Naive B cell (primary cell): ENCODE data around the gene MED13. TPM values are rescaled to one million over a fixed set of nuclear protein-coding genes. Genes with fewer than 3 reads are reported as not detected.

Source experiments
- ATAC-seq, 2 donors: fragments of 150-1000 bp; cut with Tn5 transposase; 2 replicates each; pipeline ENCODE4 v1.10.0; 2021; ENCODE audit warnings: low read depth in 2 of 2, mild to moderate bottlenecking in 2 of 2, moderate library complexity in 2 of 2
- DNase-seq: peaks from one replicate; pipeline ENCODE4 v3.0.0; 2022
- H3K27ac Mint-ChIP-seq, 6 donors: one replicate each; pipeline ENCODE4 v1.8.0; 2020 to 2022; ENCODE audit warnings: mild to moderate bottlenecking in 6 of 6, mixed read lengths in 6 of 6, moderate library complexity in 5 of 6, inconsistent platforms in 2 of 6
- H3K27me3 Mint-ChIP-seq, 3 donors: one replicate each; pipeline ENCODE4 v1.8.0; 2021 to 2022; ENCODE audit warnings: mixed read lengths in 3 of 3, mild to moderate bottlenecking in 1 of 3
- H3K36me3 Mint-ChIP-seq, 2 donors: one replicate each; pipeline ENCODE4 v1.8.0; 2020 to 2022; ENCODE audit warnings: mixed read lengths in 2 of 2, inconsistent platforms in 1 of 2, mild to moderate bottlenecking in 1 of 2
- H3K4me1 Mint-ChIP-seq, 3 donors: one replicate each; pipeline ENCODE4 v1.8.0; 2020 to 2022; ENCODE audit warnings: mixed read lengths in 3 of 3, inconsistent platforms in 1 of 3, mild to moderate bottlenecking in 1 of 3, moderate library complexity in 1 of 3
- H3K4me3 Mint-ChIP-seq, 8 donors: one replicate each; pipeline ENCODE4 v1.8.0; 2020 to 2022; ENCODE audit warnings: mild to moderate bottlenecking in 8 of 8, mixed read lengths in 8 of 8, moderate library complexity in 8 of 8, inconsistent platforms in 2 of 8
- H3K9me3 Mint-ChIP-seq, 7 donors: one replicate each; pipeline ENCODE4 v1.8.0; 2020 to 2022; ENCODE audit warnings: mixed read lengths in 7 of 7, mild to moderate bottlenecking in 5 of 7, inconsistent platforms in 2 of 7, moderate library complexity in 1 of 7
- polyA plus RNA-seq, 6 donors: library from polyadenylated mRNA; unstranded; fragments of 300-500 nt; fragmentation: Illumina TruSeq; gene quantifications; one replicate each; pipeline ENCODE4 v1.2.3, GENCODE V29; 2021; ENCODE audit warnings: low read depth in 6 of 6

MED13 gene
- polyA plus RNA-seq, 6 donors from 2014 or later = 0.60 to 8.6 (median 4.9) TPM

DNA sequence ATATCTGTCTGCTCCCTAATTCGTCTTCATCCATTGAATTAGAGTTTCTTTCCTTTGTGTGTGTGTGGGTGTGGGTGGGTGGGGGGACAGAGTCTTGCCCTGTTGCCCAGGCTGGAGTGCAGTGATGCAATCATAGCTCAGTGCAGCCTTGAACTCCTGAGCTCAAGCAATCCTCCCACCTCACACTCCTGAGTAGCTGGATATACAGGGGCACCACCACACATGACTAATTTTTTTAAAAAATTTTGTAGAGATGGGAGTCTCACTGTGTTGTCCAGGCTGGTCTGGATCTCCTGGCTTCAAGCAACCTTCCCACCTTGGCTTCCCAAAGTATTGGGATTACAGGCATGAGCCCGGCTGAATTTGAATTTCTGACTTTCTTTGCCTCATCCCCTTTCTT, 34.5 kb upstream of the MED13 start:
- H3K9me3 Mint-ChIP-seq = peaks cover 0 to 4% (median 0%) of the 10 kb centered on the region in 7 donors
- peak overlapping the region in 2 of 6 donors; percentile 20 to 63 for H3K27ac Mint-ChIP-seq
- peak overlapping the region in 2 of 8 donors; percentile 12 to 41 for H3K4me3 Mint-ChIP-seq

DNA sequence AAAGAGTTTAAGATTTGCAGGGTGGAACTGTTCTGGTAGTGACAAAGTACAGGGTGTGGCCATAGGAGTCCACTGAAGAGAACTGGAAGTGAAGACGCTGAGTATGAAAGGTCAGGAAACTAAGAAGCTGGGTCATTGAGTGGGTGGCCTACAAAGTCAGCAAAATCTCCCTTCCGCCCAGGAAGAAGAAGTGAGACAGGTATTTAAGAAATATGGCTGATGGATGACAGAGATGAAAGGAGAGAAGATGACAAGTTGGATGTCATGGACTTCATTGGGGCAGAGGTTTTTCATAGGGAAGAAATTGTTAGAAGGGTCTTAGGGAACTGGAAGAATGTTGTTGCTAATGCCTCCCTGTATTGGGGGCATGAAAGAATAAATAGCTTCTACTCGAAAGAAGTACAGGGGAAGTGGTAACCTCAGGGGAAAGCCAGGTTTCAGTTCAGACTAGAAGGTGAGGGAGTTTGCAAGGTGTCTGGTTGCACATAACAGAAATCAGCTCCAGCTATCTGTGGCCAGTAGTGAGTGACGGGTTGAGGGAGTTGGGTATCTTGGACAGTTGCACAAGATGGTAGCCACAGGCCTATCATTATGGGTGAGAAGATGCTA, 33.6 kb upstream of the MED13 start:
- peak overlapping the region; percentile 3 to 85 (median 53) for H3K4me3 Mint-ChIP-seq
- H3K4me1 Mint-ChIP-seq = peaks cover 21 to 31% (median 22%) of the 10 kb centered on the region in 3 donors
- ATAC-seq (peak; percentile 90 to 93), DNase-seq (peak; percentile 42)
- peak overlapping the region; percentile 5 to 78 (median 42) for H3K27ac Mint-ChIP-seq
- no peaks in the 10 kb centered on the region for H3K27me3 Mint-ChIP-seq
- H3K36me3 Mint-ChIP-seq = no peaks in the 10 kb centered on the region
- peaks cover 0 to 4% (median 0%) of the 10 kb centered on the region in 7 donors for H3K9me3 Mint-ChIP-seq

More for the DNA sequence above, 34.5 kb upstream of the MED13 start:
- H3K36me3 Mint-ChIP-seq = no peaks in the 10 kb centered on the region
- no peak for DNase-seq
- H3K4me1 Mint-ChIP-seq = peaks cover 21 to 31% (median 22%) of the 10 kb centered on the region in 3 donors
- no peak for ATAC-seq
- no peaks in the 10 kb centered on the region for H3K27me3 Mint-ChIP-seq

DNA sequence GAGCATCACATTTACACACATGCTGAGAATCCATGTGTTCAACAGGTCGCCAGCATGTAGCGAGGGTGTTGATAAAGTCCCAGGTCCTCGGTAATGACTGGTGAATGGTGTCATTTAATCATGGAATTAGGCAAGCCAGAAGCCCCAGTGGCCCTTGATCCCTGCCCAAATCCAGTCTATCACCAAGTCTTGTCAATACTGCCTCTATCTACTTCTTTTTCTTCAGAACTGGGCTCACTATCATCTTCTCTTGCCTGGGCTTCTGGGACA, 31.3 kb upstream of the MED13 start:
- DNase-seq (no peak), ATAC-seq (no peak)
- Mint-ChIP-seq H3K4me1 (peaks cover 21 to 31% (median 22%) of the 10 kb centered on the region in 3 donors), H3K9me3 (peaks cover 0 to 4% (median 0%) of the 10 kb centered on the region in 7 donors), H3K4me3 (no peak overlapping the region), H3K36me3 (no peaks in the 10 kb centered on the region), H3K27ac (no peak overlapping the region), H3K27me3 (no peaks in the 10 kb centered on the region)

DNA sequence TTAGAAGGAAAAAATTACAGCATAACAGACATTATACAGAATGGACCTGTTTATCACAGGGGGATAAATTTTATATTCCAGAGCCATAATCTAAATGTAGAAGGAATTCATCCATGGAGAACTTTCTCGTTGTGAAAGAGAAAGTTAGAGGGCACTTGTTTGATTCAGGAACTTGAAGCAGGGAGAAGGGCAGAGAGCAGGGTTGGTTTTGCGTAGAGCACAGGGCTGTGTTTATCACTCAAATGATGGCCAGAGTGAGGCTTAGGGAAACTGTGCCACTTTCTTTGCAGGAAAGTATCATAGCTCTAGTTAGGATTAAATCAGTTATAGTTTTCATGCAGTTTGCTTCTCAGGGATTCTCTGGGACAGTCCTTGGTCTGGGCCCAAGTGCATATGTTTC, 29.1 kb upstream of the MED13 start:
- H3K36me3 Mint-ChIP-seq = no peaks in the 10 kb centered on the region
- peaks cover 0 to 13% (median 7%) of the 10 kb centered on the region in 3 donors for H3K27me3 Mint-ChIP-seq
- H3K4me3 Mint-ChIP-seq = no peak overlapping the region
- peaks cover 17 to 20% (median 19%) of the 10 kb centered on the region in 3 donors for H3K4me1 Mint-ChIP-seq
- H3K9me3 Mint-ChIP-seq = peaks cover 0 to 4% (median 0%) of the 10 kb centered on the region in 7 donors
- no peak overlapping the region for H3K27ac Mint-ChIP-seq
- DNase-seq = no peak
- ATAC-seq = no peak

DNA sequence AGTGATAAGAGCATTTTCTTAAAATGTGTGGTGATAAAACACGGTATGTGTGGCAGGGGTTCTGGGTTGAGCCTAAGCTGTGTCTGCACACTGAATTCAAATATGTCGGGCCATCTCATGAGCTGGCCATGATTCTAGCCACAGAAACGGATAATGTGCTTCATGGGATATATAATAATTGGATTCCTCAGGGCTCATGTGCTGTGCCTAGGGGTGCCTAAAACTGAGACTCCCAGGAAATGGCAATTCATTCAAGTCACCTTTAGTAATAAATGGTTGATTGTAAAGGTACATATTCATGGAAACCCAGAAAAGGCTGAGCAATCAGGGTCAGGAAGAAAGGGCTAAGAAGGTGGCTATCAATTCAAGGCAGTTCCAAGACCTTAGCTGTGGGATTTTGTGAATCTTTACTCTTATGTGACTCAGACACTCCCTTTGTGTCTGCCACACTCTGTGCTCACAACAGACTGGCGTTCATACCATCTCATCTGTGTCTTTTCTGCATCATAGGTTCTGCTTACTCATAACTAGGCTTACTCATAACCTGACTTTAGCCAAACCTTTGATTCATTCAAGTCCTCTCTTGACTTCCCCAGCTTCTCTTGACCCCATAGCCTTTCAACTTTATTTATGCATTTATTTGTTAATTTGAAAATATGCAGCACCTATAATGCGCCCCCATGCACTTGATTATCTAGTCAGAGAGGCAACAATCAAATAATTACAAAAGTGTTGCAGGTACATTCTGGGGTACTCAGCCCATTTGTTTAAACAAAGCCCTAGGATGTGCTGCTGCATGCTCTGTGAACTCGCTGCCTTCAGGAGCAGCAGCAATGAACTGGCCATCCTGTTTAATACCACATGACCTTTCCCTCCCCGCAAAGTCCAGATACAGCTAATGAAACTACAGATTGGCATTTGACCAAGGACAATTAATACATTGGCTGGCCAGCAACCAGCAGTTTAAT, 28.4 kb upstream of the MED13 start:
- Mint-ChIP-seq H3K36me3 (no peaks in the 10 kb centered on the region), H3K9me3 (no peaks in the 10 kb centered on the region), H3K4me3 (no peak overlapping the region), H3K4me1 (peaks cover 10 to 13% (median 12%) of the 10 kb centered on the region in 3 donors), H3K27me3 (peaks cover 0 to 13% (median 7%) of the 10 kb centered on the region in 3 donors), H3K27ac (no peak overlapping the region)
- DNase-seq (no peak), ATAC-seq (no peak)

DNA sequence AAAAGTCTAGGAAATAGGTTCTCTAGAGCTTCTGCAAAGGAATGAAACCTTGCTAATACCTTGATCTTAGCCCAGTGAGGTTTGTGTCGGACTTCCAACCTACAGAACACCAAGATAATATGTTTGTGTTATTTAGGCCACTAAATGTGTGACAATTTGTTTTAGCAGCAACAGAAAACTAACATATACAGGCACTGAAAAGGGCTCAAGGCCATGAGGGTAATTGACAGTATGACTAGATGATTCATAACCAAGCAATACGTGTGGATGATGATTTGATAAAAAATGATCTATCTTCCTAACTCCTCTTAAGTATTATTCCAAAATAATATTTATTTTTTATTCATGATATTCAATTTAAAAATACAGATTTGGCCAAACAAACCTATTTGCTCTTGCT, 27.7 kb upstream of the MED13 start:
- Mint-ChIP-seq H3K4me3 (no peak overlapping the region), H3K4me1 (peaks cover 3 to 7% (median 5%) of the 10 kb centered on the region in 3 donors), H3K36me3 (no peaks in the 10 kb centered on the region), H3K27ac (no peak overlapping the region), H3K27me3 (peaks cover 0 to 13% (median 7%) of the 10 kb centered on the region in 3 donors), H3K9me3 (no peaks in the 10 kb centered on the region)
- no peak for DNase-seq
- no peak for ATAC-seq

DNA sequence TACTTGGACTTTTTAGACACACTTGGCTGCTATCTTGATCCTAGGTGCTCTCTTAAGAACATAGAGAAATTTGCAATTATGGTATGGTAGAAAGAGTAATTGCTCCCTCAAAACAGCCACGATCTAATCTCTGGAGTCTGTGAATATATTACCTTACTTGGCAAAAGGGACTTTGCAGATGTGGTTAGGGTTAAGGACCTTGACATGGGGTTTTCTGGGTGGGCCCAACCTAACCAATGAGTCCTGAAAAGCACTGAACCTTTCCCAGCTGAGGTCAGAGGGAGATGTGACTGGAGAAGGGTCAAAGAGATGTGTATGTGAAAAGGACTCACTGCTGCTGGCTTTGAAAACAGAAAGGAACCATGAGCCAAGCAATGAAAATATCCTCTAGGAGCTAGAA, 26.7 kb upstream of the MED13 start:
- Mint-ChIP-seq H3K27me3 (peaks cover 0 to 13% (median 7%) of the 10 kb centered on the region in 3 donors), H3K27ac (no peak overlapping the region), H3K36me3 (no peaks in the 10 kb centered on the region), H3K9me3 (no peaks in the 10 kb centered on the region), H3K4me1 (no peaks in the 10 kb centered on the region), H3K4me3 (no peak overlapping the region)
- DNase-seq (no peak), ATAC-seq (no peak)

DNA sequence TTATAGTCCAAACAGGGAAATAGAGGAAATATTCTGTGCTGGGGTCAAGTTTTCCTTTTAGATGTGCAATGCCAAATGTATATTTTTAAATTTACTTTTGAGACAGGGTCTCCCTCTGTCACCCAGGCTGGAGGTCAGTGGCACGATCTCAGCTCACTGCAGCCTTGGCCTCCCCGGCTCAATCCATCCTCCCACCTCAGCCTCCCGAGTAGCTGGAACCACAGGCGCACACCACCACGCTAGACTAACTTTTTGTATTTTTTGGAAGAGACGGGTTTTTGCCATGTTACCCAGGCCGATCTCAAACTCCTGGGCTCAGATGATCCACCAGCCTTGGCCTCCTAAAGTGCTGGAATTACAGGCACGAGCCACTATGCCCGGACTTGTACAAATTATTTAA, 25.8 kb upstream of the MED13 start:
- H3K4me3 Mint-ChIP-seq = no peak overlapping the region
- peaks cover 0 to 3% (median 0%) of the 10 kb centered on the region in 3 donors for H3K4me1 Mint-ChIP-seq
- no peaks in the 10 kb centered on the region for H3K36me3 Mint-ChIP-seq
- no peak for DNase-seq
- H3K27me3 Mint-ChIP-seq = peaks cover 0 to 13% (median 7%) of the 10 kb centered on the region in 3 donors
- no peak for ATAC-seq
- no peaks in the 10 kb centered on the region for H3K9me3 Mint-ChIP-seq
- no peak overlapping the region for H3K27ac Mint-ChIP-seq

DNA sequence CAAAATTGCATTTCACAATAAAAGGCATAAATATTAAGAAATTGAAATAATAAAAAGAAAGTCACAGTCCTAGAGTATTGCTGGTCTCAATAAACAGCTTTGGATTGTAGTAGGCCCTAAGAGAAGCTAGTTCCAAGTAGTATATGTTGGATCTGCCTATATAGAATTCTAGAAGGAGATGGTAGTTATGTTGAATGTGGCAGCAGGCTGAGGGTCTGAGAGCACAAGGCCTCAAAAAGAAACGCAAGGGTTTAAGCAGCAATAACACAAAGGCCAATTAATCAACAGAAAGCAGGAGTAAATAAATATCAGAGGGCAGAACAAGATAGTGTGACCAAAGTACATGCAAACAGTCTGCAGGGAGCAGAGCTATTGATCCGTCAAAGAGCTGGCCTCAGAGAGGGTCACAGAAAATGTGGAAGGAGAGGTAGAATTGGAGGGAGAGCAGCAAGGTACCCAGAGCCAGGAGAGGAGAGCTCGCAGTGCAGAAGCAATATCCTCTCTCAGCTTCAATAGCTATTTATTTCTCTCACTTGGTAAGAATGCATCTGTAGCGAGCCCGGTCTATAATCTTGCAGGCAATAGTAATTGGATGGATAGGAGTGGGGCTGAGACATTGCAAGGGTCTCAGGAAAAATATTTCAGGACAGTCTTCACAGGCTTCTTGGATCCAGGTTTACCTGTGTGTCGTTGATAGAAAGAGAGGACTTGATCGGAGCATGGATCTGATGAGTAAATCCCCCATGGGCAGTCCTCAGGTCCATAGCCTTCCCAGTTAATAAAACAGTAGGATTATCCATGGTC, 25.1 kb upstream of the MED13 start:
- peak overlapping the region in 1 of 6 donors; percentile 15 for H3K27ac Mint-ChIP-seq

DNA sequence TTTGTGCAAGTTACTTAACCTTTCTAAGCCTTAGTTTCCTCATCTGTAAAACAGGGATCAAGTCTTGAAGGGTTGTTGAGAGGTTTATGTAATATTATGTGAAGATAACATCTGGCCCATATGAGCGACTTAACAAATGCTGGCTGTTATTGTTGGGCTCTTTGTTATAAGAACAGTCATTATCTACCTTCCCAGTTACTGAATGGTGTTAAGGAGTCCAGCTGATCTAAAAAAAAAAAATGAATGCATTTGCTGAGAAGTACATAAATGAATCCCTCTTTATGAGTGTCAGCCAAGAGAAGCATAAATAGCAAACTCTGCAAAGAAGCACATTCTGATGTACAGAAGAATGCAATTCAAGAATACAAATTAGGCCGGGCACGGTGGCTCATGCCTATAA, 24.3 kb upstream of the MED13 start:
- H3K27ac Mint-ChIP-seq = no peak overlapping the region
- peaks cover 0 to 4% (median 2%) of the 10 kb centered on the region in 3 donors for H3K4me1 Mint-ChIP-seq
- DNase-seq (no peak), ATAC-seq (no peak)
- H3K36me3 Mint-ChIP-seq = no peaks in the 10 kb centered on the region
- no peak overlapping the region for H3K4me3 Mint-ChIP-seq
- H3K9me3 Mint-ChIP-seq = no peaks in the 10 kb centered on the region
- H3K27me3 Mint-ChIP-seq = peaks cover 0 to 13% (median 7%) of the 10 kb centered on the region in 3 donors

More for the DNA sequence above, 25.1 kb upstream of the MED13 start:
- Mint-ChIP-seq H3K36me3 (no peaks in the 10 kb centered on the region), H3K4me3 (no peak overlapping the region), H3K4me1 (peaks cover 0 to 4% (median 2%) of the 10 kb centered on the region in 3 donors), H3K27me3 (peaks cover 0 to 13% (median 7%) of the 10 kb centered on the region in 3 donors), H3K9me3 (no peaks in the 10 kb centered on the region)
- no peak for DNase-seq
- ATAC-seq = no peak

DNA sequence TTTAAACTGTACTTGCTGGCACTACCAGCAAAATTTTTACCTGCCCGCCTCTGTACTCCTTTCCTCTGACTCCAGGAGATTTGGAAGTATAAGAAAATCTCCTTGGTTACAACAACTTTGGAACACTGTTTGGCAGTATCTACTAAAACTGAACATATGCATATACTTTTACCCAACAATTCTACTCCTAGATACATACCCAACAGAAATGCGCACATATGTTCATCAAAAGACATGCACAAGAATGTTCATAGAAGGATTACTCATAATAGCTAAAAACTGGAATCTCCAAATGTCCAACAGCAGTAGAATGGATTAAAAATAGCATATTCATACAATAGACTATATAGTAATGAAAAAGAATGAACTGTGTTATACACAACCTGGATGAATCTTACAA, 21.7 kb upstream of the MED13 start:
- Mint-ChIP-seq H3K4me3 (no peak overlapping the region), H3K4me1 (peaks cover 0 to 4% (median 2%) of the 10 kb centered on the region in 3 donors), H3K27ac (no peak overlapping the region), H3K36me3 (no peaks in the 10 kb centered on the region), H3K27me3 (peaks cover 0 to 13% (median 7%) of the 10 kb centered on the region in 3 donors), H3K9me3 (no peaks in the 10 kb centered on the region)
- ATAC-seq = no peak
- no peak for DNase-seq

DNA sequence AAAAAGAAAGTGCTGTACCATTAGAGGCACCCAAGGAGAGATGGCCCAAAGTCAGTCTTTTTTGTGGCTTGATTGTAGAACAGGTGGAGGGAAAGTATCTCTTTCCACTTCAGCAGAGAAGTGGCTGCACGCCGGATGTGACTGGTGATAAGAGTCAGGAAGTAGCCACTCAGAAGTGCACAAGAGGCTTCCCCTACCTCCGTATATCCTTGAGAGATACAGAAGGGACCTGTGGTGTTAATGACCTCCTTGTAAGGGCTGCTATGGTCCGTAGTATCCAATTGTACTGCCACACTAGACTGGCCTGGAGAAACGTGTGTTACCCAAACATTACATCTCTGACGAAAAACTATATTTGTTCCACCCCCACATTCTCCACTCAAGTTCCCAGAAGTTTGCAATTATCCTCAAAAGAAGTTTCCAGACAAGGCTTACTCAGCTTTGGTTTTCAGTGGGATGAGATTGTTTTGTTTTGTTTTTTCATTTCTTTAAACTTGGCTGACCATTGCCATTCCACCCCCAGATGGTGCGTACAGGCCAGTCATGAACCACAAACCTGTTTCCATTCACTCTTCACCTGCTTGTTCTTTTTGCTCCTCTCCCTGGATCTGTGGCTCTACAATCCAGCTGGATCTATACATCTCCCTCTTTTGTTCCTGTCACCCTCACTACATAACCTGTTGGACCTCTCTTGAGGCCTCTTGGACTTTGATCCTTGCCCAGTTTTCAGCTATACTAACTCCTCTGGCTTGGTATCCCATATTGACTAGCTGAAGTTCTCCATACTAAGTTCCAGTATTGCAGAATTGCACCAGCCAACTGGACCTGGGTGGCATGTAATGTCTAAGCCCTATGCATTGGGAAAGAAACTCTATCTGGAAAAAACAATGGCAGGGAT, 20.7 kb upstream of the MED13 start:
- H3K27ac Mint-ChIP-seq = peak overlapping the region in 1 of 6 donors; percentile 21
- H3K9me3 Mint-ChIP-seq = no peaks in the 10 kb centered on the region
- no peak for DNase-seq
- ATAC-seq = peak; percentile 43 to 55
- peaks cover 0 to 8% (median 7%) of the 10 kb centered on the region in 3 donors for H3K27me3 Mint-ChIP-seq
- H3K4me3 Mint-ChIP-seq = no peak overlapping the region
- H3K4me1 Mint-ChIP-seq = peaks cover 0 to 4% (median 2%) of the 10 kb centered on the region in 3 donors
- no peaks in the 10 kb centered on the region for H3K36me3 Mint-ChIP-seq
